ENCODE results near the gene BHMT. TPM values are rescaled to one million over a fixed set of nuclear protein-coding genes. Genes with fewer than 3 reads are reported as not detected.
"Not testable (repeated sequence)": the region's sequence is repeated elsewhere in the genome, so short reads cannot be mapped to it uniquely, and the experiment has no call there.

The BHMT gene
- total RNA-seq, 2 donors from 2014 or later: not detected

DNA sequence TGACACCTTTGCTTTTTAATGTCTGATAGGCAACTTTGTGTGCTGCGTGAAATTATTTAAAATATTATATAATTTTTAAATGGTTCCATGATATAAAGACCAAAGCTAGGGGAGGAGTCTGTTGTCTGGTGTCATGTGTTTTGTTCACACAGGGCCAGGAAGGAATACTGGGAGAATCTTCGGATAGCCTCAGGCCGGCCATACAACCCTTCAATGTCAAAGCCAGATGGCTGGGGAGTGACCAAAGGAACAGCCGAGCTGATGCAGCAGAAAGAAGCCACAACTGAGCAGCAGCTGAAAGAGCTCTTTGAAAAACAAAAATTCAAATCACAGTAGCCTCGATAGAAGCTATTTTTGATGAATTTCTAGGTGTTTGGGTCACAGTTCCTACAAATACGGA, 19.2 kb downstream of the BHMT start:
- Mint-ChIP-seq H3K4me3 (no peak overlapping the region), H3K27me3 (peaks cover 6 to 8% of the 10 kb centered on the region in 2 donors), H3K27ac (no peak overlapping the region), H3K36me3 (no peaks in the 10 kb centered on the region), H3K4me1 (ENCODE audit: low read depth in 2 of 2) (peaks cover 7 to 11% of the 10 kb centered on the region in 2 donors), H3K9me3 (no peaks in the 10 kb centered on the region)
- no peak for ATAC-seq
- DNase-seq (ENCODE audit: low spot score): no peak

DNA sequence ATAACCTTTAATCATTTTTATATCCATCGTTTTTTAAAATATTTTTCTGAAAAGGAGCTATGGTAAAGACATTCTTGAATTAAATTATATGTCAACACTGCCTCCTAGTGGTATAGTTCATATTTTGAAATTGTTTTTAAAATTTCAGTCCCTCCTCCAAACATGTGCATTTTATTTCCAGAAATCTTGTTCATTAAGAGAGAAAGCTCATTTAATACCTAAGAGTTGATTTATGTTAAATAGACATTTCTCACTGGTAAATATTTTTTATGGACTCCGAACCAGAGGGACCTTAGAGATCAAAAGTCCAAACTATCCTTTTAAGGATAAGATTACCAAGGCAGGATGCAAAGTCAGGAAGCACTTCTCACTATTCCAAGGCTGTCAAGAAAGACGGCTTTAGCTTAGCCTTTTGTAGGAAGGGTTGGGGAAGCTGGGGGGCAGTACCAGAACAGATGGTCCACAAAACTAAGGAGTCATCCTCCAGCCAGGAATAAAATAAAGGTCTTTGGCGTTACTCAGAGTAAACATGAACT, 21.6 kb downstream of the BHMT start:
- peaks cover 7 to 11% of the 10 kb centered on the region in 2 donors for H3K4me1 Mint-ChIP-seq (ENCODE audit: low read depth in 2 of 2)
- peak overlapping the region; percentile 63 for H3K4me3 Mint-ChIP-seq
- DNase-seq (ENCODE audit: low spot score) (no peak), ATAC-seq (peak in 1 of 2 donors; percentile 32)
- peaks cover 6 to 8% of the 10 kb centered on the region in 2 donors for H3K27me3 Mint-ChIP-seq
- no peaks in the 10 kb centered on the region for H3K36me3 Mint-ChIP-seq
- H3K9me3 Mint-ChIP-seq: no peaks in the 10 kb centered on the region
- H3K27ac Mint-ChIP-seq: peak overlapping the region; percentile 38 to 72

DNA sequence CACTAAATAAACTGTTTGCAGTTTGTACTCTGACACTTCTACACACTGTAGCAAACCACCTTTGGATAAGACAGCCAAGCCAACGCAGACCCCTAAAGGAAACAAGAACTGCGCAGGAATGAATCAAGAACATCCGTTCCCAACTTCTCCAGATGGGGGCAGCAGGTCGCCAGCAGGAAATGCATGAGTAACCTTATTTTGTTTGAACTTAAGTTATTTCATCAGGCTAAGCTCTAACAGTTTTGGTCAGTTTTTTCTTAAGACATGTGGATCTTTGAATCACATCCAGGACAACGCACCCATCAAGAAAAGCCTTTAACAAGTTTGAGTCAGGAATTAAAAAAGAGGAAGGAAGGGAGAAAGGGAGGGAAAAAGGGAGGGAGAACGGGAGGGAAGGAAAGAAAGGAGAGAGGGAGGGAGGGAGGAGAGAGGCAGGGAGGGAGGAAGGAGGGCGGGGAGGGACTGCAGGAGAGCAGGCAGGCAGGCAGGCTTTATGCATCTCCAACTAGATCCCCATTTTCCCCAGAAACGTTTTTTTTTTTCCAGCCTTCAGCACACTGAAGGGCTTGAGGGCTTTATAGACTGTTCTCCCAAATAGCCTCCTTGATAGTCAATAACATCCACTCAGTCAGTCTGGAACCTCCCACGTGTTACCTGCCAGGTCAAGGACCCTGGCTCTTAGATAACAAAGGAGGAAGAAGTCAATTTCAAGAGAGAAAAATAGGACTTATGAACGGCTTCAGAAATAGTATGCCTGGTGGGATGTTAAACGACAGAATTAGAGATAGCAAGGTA, 22.2 kb downstream of the BHMT start:
- H3K27ac Mint-ChIP-seq: peak overlapping the region; percentile 38 to 72

DNA sequence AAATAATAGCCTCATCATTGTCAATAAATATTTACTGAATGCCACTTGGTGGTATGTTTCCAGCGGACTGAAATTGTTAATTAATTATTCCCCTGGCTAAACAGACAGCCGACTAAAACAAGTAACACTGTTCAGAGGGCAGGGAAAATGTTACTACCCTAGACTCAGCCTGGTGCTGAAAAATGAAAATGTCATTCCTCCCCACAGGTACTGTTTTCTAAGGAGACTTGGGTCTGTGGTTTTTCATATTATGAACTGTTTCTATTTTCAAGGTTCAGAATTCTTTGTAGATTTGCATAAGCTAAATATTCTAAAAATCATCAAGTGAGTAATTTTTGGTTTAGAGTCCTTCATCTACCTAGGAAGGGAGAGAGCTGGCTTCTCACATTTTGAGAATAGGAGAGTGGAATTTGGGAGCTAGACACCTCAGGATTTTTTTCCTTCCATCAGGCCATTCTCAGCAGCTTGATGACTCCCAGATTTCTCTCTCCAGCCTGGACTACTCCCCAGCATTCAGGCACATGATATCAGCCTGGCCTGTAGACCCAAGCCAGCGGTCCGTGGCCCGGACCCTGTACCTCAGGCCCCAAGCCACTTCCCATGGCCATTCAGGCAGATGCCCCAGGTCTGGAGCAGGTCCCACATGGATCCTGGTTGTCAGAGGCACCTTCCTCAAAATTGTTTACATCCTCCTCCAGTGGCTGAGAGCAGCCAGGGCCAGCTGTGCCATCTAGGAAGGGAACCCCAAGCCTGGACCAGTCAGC, 24.4 kb downstream of the BHMT start:
- Mint-ChIP-seq H3K27me3 (peaks cover 6 to 8% of the 10 kb centered on the region in 2 donors), H3K36me3 (no peaks in the 10 kb centered on the region), H3K27ac (no peak overlapping the region), H3K4me1 (ENCODE audit: low read depth in 2 of 2) (peaks cover 7 to 11% of the 10 kb centered on the region in 2 donors), H3K4me3 (no peak overlapping the region), H3K9me3 (no peaks in the 10 kb centered on the region)
- DNase-seq (ENCODE audit: low spot score) (no peak), ATAC-seq (no peak)

More for the DNA sequence above, 22.2 kb downstream of the BHMT start:
- Mint-ChIP-seq H3K36me3 (no peaks in the 10 kb centered on the region), H3K4me1 (ENCODE audit: low read depth in 2 of 2) (peaks cover 7 to 11% of the 10 kb centered on the region in 2 donors), H3K27me3 (peaks cover 6 to 8% of the 10 kb centered on the region in 2 donors), H3K4me3 (peak overlapping the region; percentile 49), H3K9me3 (no peaks in the 10 kb centered on the region)
- peak; percentile 72 for DNase-seq (ENCODE audit: low spot score)
- ATAC-seq: peak; percentile 63 to 86

DNA sequence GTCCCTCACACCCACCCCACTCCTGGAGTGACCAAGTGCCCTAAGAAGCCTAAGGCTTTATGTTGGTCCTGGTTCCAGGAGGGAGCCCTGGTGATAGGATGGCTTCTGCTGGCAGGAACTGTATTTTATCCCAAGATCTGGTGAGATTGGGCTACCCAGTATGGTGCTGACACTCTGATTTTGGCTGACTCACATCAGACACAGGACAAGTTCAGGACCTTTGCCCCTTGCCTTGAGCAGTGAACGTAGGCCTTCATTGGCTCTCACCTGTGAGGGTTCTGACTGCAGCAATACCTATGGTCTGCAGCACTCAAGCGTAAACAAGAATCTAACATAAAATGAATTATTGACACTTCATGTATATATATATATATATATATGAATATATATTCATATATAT, 25.0 kb downstream of the BHMT start:
- no peak overlapping the region for H3K4me3 Mint-ChIP-seq
- H3K27ac Mint-ChIP-seq: no peak overlapping the region
- H3K4me1 Mint-ChIP-seq (ENCODE audit: low read depth in 2 of 2): peaks cover 7 to 11% of the 10 kb centered on the region in 2 donors
- H3K36me3 Mint-ChIP-seq: no peaks in the 10 kb centered on the region
- peaks cover 6 to 8% of the 10 kb centered on the region in 2 donors for H3K27me3 Mint-ChIP-seq
- DNase-seq (ENCODE audit: low spot score) (no peak), ATAC-seq (no peak)
- no peaks in the 10 kb centered on the region for H3K9me3 Mint-ChIP-seq

DNA sequence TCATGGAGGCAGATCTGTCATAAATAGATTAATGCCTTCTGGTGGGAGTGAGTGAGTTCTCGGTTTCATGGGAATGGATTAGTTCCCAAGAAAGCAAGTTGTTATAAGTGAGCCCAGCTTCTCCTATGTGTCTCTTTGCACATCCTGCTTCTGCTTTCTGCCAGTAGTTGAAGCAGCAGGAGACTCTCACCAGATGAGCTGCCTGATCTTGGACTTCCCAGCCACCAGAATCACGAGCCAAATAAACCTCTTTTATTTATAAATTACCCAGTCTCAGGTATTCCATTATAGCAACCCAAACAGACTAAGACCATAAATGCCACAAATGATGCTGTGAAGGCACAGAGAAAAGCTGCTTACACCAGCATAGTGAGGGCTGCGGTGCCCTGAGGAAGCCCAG, 28.9 kb downstream of the BHMT start:
- Mint-ChIP-seq H3K36me3 (no peaks in the 10 kb centered on the region), H3K27me3 (peaks cover 6 to 14% of the 10 kb centered on the region in 2 donors), H3K9me3 (no peaks in the 10 kb centered on the region), H3K27ac (no peak overlapping the region), H3K4me1 (ENCODE audit: low read depth in 2 of 2) (no peaks in the 10 kb centered on the region), H3K4me3 (no peak overlapping the region)
- no peak for DNase-seq (ENCODE audit: low spot score)
- no peak for ATAC-seq

DNA sequence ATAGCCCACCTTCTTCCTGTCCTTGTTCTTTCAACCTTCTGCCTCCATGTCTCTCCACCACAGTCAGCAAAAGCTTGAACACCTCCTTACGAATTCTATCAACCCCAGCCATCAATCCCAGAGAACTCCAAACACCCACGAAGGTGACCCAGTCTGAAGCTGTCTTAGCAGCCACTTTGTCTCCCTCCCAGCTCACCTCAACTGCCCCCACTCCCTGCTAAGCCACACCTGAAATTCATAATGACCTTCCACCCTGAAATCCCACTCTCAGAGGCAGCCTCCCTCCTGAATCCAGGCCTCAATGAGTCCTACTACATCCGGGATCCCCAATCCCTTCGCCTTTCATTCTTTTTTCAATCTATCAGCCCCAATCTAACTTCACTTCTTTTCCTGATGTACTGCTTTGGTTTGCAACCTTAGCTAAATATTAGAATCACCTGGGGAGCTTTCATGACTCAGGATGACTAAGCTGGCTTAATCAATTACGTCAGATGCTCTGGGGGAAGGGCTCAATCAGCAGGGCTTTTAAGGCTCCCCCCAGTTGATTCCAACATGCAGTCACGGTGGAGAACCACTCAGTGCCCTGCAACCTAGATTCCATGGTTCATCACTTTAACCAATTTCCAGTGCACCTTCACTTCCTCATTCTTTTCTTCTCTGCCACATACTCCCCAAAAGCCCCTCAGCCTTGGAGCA, 32.2 kb downstream of the BHMT start:
- Mint-ChIP-seq H3K4me3 (no peak overlapping the region), H3K27me3 (peaks cover 6 to 14% of the 10 kb centered on the region in 2 donors), H3K27ac (no peak overlapping the region), H3K36me3 (no peaks in the 10 kb centered on the region), H3K4me1 (ENCODE audit: low read depth in 2 of 2) (no peaks in the 10 kb centered on the region), H3K9me3 (no peaks in the 10 kb centered on the region)
- DNase-seq (ENCODE audit: low spot score): no peak
- ATAC-seq: no peak

DNA sequence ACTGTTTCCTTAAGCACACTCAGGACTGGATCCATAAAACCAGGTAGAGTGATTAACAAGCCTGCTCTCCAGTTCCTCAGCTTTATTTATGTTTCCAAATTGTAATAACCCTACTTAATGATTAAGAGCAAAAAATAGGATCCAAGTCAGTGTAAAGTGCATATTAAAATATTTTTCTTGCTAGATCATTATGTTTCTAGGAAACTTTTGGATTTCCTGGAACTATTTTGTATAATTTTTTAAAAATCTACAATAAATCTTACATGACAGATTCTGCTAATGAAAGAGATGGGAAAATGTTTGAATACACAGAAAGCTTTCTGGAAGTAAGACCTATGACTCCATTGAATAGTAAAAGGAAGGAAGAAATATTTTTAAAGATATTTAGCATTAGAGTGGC, 35.5 kb downstream of the BHMT start:
- DNase-seq (ENCODE audit: low spot score) (no peak), ATAC-seq (no peak)
- Mint-ChIP-seq H3K4me3 (no peak overlapping the region), H3K9me3 (no peaks in the 10 kb centered on the region), H3K27me3 (peaks cover 6 to 14% of the 10 kb centered on the region in 2 donors), H3K4me1 (ENCODE audit: low read depth in 2 of 2) (peaks cover 0 to 1% of the 10 kb centered on the region in 2 donors), H3K36me3 (no peaks in the 10 kb centered on the region), H3K27ac (no peak overlapping the region)

DNA sequence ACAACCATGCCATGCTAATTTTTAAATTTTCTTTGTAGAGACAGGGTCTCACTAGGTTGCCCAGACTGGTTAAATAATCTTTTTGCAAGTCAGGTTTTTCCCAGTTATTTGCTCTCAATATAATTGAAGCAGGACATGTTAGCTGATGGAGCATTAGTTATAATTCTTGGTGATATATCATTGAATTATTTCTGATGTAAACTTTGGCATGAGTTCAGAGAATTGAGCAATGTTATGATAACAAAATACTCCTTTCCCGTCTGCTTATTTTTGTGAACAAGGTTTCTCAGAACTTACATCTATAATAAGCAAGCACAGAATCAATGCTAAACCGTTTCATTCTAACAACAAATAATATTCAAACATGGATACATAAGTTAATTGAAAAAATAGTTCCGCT, 37.8 kb downstream of the BHMT start:
- ATAC-seq (no peak), DNase-seq (ENCODE audit: low spot score) (no peak)
- Mint-ChIP-seq H3K36me3 (no peaks in the 10 kb centered on the region), H3K27ac (no peak overlapping the region), H3K9me3 (no peaks in the 10 kb centered on the region), H3K4me3 (no peak overlapping the region), H3K27me3 (peaks cover 0 to 3% of the 10 kb centered on the region in 2 donors), H3K4me1 (ENCODE audit: low read depth in 2 of 2) (peaks cover 0 to 6% of the 10 kb centered on the region in 2 donors)

DNA sequence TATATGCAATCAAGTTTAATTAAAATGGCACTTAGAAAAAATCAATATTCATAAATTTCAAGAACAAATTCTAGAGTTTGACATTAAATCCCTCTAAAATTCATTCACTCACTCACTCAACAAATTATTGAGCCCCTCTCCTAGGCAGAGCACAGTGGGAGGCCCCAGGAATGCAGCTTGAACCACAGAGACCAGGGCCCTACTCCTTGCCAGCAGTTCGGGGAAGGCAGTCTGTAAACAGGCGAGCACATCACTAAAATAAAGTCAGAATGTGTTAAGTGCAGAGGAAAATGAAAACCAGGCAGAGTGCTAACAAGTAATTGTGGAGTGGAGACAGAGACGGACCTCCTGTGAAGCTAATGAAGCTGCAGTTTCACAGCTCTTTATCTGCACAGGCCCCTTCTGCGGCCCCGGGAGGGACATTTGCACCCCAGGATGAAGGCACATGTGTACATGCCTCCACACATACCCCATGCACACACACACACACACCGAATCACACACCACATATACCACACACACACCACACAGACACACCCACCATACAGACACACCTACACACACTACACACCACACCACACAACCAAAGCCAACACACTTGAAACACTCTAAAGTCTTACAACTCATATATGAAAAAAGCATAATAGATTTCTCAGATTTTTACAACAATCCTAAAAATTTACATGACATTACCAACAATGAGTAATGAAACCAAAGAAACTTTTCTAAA, 40.5 kb downstream of the BHMT start:
- Mint-ChIP-seq H3K4me1 (ENCODE audit: low read depth in 2 of 2) (peaks cover 0 to 6% of the 10 kb centered on the region in 2 donors), H3K27me3 (peaks cover 5 to 9% of the 10 kb centered on the region in 2 donors), H3K36me3 (no peaks in the 10 kb centered on the region), H3K27ac (no peak overlapping the region), H3K4me3 (no peak overlapping the region), H3K9me3 (no peaks in the 10 kb centered on the region)
- DNase-seq (ENCODE audit: low spot score) (no peak), ATAC-seq (no peak)

DNA sequence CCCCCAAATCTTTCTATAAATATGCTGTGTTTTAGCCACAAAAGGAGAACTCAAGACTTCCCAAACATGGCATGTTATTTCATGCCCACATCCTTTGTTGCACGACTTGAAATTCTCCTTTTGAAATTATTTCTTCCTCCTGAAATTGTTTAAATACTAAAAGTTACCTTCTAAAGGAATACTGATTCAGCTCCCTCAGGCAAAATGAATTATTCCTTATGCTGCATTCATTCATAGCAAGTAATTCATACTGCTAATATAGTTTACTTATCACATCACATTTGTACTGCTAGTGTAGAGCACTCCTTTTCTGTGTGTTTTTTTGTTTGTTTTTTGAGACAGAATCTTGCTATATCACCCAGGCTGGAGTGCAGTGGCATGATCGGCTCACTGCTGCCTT, 45.7 kb downstream of the BHMT start:
- Mint-ChIP-seq H3K4me3 (no peak overlapping the region), H3K27ac (no peak overlapping the region), H3K9me3 (no peaks in the 10 kb centered on the region), H3K27me3 (peaks cover 5 to 12% of the 10 kb centered on the region in 2 donors), H3K36me3 (no peaks in the 10 kb centered on the region), H3K4me1 (ENCODE audit: low read depth in 2 of 2) (peaks cover 0 to 3% of the 10 kb centered on the region in 2 donors)
- no peak for DNase-seq (ENCODE audit: low spot score)
- no peak for ATAC-seq

DNA sequence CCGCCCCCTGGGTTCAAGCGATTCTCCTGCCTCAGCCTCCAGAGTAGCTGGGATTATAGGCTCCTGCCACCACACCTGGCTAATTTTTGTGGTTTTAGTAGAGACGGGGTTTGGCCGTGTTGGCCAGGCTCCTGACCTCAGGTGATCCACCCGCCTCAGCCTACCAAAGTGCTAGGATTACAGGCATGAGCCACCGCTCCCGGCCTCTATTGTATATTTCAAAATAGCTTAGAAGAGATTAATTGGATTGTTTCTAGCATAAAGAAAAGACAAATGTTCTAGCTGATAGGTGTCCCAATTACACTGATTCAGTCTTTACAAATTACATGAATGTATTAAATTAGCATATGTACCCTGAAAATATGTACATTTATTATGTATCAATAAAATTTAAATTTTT, 50.0 kb downstream of the BHMT start:
- not testable (repeated sequence) for ATAC-seq; H3K27ac Mint-ChIP-seq; H3K4me1 Mint-ChIP-seq (ENCODE audit: low read depth in 2 of 2); H3K9me3 Mint-ChIP-seq; H3K27me3 Mint-ChIP-seq; DNase-seq (ENCODE audit: low spot score); H3K36me3 Mint-ChIP-seq; H3K4me3 Mint-ChIP-seq

DNA sequence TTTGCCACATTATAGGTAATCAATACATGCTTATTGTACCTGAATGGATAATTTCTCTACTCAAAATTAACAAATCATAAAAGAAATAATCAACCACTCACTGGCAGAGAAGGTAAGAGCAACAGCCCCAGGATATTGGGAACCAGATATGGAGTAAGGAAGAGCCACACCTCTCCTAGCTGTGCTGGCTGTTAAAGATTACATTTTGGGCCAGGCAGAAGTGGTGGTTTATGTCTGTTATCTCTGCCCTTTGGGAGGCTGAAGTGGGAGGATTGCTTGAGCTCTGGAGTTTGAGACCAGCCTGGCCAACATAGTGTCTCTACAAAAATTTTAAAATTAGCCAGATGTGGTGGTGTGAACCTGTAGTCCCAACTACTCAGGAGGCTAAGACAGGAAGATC, 56.4 kb downstream of the BHMT start:
- DNase-seq (ENCODE audit: low spot score) (no peak), ATAC-seq (no peak)
- Mint-ChIP-seq H3K9me3 (no peaks in the 10 kb centered on the region), H3K4me3 (no peak overlapping the region), H3K4me1 (ENCODE audit: low read depth in 2 of 2) (peaks cover 0 to 4% of the 10 kb centered on the region in 2 donors), H3K27ac (no peak overlapping the region), H3K36me3 (no peaks in the 10 kb centered on the region), H3K27me3 (no peaks in the 10 kb centered on the region)
